HepG2 (cell line): ENCODE data around the gene FETUB. TPM values are rescaled to one million over a fixed set of nuclear protein-coding genes. Genes with fewer than 3 reads are reported as not detected.

Source experiments
- ARID4A ChIP-seq: sonication (generic); formaldehyde crosslinking; IDR thresholded peaks from 2 replicates; pipeline ENCODE4 v1.5.0; 2020; ENCODE audit warnings: mild to moderate bottlenecking, missing genetic modification reagents, borderline replicate concordance
- ATF7-NPFF ChIP-seq: sonication (generic); formaldehyde crosslinking; IDR thresholded peaks from 2 replicates; pipeline ENCODE4 v1.8.1; 2023; ENCODE audit warnings: mild to moderate bottlenecking, low read depth, missing genetic modification reagents, moderate library complexity
- CCAR2 ChIP-seq: fragments of 200-400 bp; formaldehyde crosslinking; optimal IDR thresholded peaks from 2 replicates; pipeline ENCODE3; 2018; ENCODE audit warnings: low read depth, mild to moderate bottlenecking, low read length, moderate library complexity
- CREM ChIP-seq, 2 experiments: sonication (generic) in 1 of 2; formaldehyde crosslinking in 1 of 2; IDR thresholded peaks; 2 replicates each; pipeline versions ENCODE4 v1.4.0 to v1.6.1; 2016 to 2020; ENCODE audit warnings: antibody characterized with exemption in 1 of 2, mild to moderate bottlenecking in 1 of 2, missing genetic modification reagents in 1 of 2
- FOXJ3 ChIP-seq: sonication (generic); formaldehyde crosslinking; IDR thresholded peaks from 2 replicates; pipeline ENCODE4 v1.4.0; 2020; ENCODE audit warnings: missing genetic modification reagents, mild to moderate bottlenecking, borderline replicate concordance
- FOXK1 ChIP-seq: sonication (generic); formaldehyde crosslinking; IDR thresholded peaks from 2 replicates; pipeline ENCODE4 v1.4.0; 2020; ENCODE audit warnings: low read depth, missing genetic modification reagents, borderline replicate concordance
- HMG20B ChIP-seq: conservative IDR thresholded peaks from 2 replicates; pipeline ENCODE4 v1.6.1; 2016; ENCODE audit warnings: missing genetic modification reagents, missing compliant biosample characterization
- NKX3-1 ChIP-seq: sonication (generic); formaldehyde crosslinking; IDR thresholded peaks from 2 replicates; pipeline ENCODE4 v1.5.0; 2020; ENCODE audit warnings: missing genetic modification reagents
- PHF5A ChIP-seq: IDR thresholded peaks from one replicate; pipeline ENCODE4 v1.6.1; 2018; ENCODE audit warnings: low read depth, missing genetic modification reagents; ENCODE audit not compliant: unreplicated experiment
- RBM22 ChIP-seq: fragments of 200-400 bp; formaldehyde crosslinking; optimal IDR thresholded peaks from 2 replicates; pipeline ENCODE3; 2017; ENCODE audit warnings: mild to moderate bottlenecking, low read length, moderate library complexity
- SAFB2 ChIP-seq: sonication (generic); formaldehyde crosslinking; IDR thresholded peaks from 2 replicates; pipeline ENCODE4 v1.5.1; 2020; ENCODE audit warnings: missing genetic modification reagents, low read depth, mild to moderate bottlenecking, borderline replicate concordance
- SMARCE1 ChIP-seq: fragments of 450-650 bp; IDR thresholded peaks from 2 replicates; pipeline ENCODE4 v1.6.1; 2017; ENCODE audit warnings: borderline replicate concordance
- ZBTB46 ChIP-seq: sonication (generic); formaldehyde crosslinking; IDR thresholded peaks from 2 replicates; pipeline ENCODE4 v1.4.0; 2020; ENCODE audit warnings: mild to moderate bottlenecking, missing genetic modification reagents, borderline replicate concordance
- ZFP62 ChIP-seq: sonication (generic); formaldehyde crosslinking; IDR thresholded peaks from 2 replicates; pipeline ENCODE4 v1.4.0; 2020; ENCODE audit warnings: missing genetic modification reagents
- ZNF496 ChIP-seq: sonication (generic); formaldehyde crosslinking; IDR thresholded peaks from 2 replicates; pipeline ENCODE4 v1.8.1; 2023; ENCODE audit warnings: mild to moderate bottlenecking, moderate library complexity, missing genetic modification reagents; ENCODE audit not compliant: insufficient replicate concordance
- ZNF569 ChIP-seq: sonication (generic); formaldehyde crosslinking; IDR thresholded peaks from 2 replicates; pipeline ENCODE4 v1.5.0; 2020; ENCODE audit warnings: mild to moderate bottlenecking, missing genetic modification reagents, moderate library complexity, borderline replicate concordance
- ZNF639 ChIP-seq: conservative IDR thresholded peaks from 2 replicates; pipeline ENCODE4 v1.6.1; 2018; ENCODE audit warnings: missing genetic modification reagents
- polyA plus RNA-seq, 8 experiments: library from polyadenylated mRNA; depleted of rRNA in 3 of 8; stranded (reverse) in 7 of 8; unstranded in 1 of 8; fragments of >200 nt; fragmentation: Illumina TruSeq in 4 of 8; extraction: Trizol in 4 of 8; gene quantifications; 2 replicates each; pipeline versions ENCODE4 v1.2.1 to v1.2.3, GENCODE V29; 2011 to 2016; ENCODE audit warnings: low read depth in 4 of 8, missing spikeins in 1 of 8, mixed read lengths in 1 of 8; ENCODE audit not compliant: insufficient read depth in 1 of 8
- total RNA-seq, 5 experiments: library from RNA; depleted of rRNA; stranded (reverse); fragments of >200 nt; fragmentation: Illumina TruSeq; extraction: Trizol; gene quantifications; 2 replicates each; pipeline ENCODE4 v1.2.3, GENCODE V29; 2016; ENCODE audit warnings: low read depth in 1 of 5
- TF ChIP-seq, protein P1 (sequence below): sonication (generic); formaldehyde crosslinking; IDR thresholded peaks from 2 replicates; pipeline ENCODE4 v1.4.0; 2020; ENCODE audit warnings: missing genetic modification reagents, borderline replicate concordance

Gene FETUB
- total and polyA plus RNA-seq, 2 of the 13 experiments (the other 11 are each of a cell fraction or from before 2014, with no cell fraction given): 2.1 to 4.4 TPM

GRCh38 chr3:186594591-186595113, 45.5 kb upstream of the FETUB start (continued):
- TF ChIP-seq ZNF639 (no peak), FOXJ3 (CRISPR knock-in tag) (no peak), ZBTB46 (CRISPR knock-in tag) (no peak; the same call in 1 of the 2 replicates), PHF5A (no peak), ARID4A (CRISPR knock-in tag) (peak; percentile 33; the same call in 1 of the 2 replicates), FOXK1 (CRISPR knock-in tag) (no peak), ZFP62 (CRISPR knock-in tag) (no peak), SAFB2 (CRISPR knock-in tag) (no peak), SMARCE1 (no peak), CREM (IDR thresholded peaks at IDR 0.05) (no peak), CREM (CRISPR knock-in tag; IDR thresholded peaks at IDR 0.05) (no peak), ZNF496 (no peak), ZNF569 (CRISPR knock-in tag) (no peak), HMG20B (CRISPR knock-in tag) (no peak), NKX3-1 (no peak), ATF7-NPFF (CRISPR knock-in tag) (no peak), RBM22 (no peak), CCAR2 (no peak)
- TF ChIP-seq, protein P1, sequence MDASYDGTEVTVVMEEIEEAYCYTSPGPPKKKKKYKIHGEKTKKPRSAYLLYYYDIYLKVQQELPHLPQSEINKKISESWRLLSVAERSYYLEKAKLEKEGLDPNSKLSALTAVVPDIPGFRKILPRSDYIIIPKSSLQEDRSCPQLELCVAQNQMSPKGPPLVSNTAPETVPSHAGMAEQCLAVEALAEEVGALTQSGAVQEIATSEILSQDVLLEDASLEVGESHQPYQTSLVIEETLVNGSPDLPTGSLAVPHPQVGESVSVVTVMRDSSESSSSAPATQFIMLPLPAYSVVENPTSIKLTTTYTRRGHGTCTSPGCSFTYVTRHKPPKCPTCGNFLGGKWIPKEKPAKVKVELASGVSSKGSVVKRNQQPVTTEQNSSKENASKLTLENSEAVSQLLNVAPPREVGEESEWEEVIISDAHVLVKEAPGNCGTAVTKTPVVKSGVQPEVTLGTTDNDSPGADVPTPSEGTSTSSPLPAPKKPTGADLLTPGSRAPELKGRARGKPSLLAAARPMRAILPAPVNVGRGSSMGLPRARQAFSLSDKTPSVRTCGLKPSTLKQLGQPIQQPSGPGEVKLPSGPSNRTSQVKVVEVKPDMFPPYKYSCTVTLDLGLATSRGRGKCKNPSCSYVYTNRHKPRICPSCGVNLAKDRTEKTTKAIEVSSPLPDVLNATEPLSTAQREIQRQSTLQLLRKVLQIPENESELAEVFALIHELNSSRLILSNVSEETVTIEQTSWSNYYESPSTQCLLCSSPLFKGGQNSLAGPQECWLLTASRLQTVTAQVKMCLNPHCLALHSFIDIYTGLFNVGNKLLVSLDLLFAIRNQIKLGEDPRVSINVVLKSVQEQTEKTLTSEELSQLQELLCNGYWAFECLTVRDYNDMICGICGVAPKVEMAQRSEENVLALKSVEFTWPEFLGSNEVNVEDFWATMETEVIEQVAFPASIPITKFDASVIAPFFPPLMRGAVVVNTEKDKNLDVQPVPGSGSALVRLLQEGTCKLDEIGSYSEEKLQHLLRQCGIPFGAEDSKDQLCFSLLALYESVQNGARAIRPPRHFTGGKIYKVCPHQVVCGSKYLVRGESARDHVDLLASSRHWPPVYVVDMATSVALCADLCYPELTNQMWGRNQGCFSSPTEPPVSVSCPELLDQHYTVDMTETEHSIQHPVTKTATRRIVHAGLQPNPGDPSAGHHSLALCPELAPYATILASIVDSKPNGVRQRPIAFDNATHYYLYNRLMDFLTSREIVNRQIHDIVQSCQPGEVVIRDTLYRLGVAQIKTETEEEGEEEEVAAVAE (CRISPR knock-in tag): no peak
